Limb (tissue), 2 donors: ENCODE results near the gene ATXN7L2.

Experiments
- DNase-seq, 2 donors: peaks; one replicate each; pipeline ENCODE4 v3.0.0-alpha.2; 2016; ENCODE audit errors: extremely low spot score in 2 of 2

The ATXN7L2 gene

DNA sequence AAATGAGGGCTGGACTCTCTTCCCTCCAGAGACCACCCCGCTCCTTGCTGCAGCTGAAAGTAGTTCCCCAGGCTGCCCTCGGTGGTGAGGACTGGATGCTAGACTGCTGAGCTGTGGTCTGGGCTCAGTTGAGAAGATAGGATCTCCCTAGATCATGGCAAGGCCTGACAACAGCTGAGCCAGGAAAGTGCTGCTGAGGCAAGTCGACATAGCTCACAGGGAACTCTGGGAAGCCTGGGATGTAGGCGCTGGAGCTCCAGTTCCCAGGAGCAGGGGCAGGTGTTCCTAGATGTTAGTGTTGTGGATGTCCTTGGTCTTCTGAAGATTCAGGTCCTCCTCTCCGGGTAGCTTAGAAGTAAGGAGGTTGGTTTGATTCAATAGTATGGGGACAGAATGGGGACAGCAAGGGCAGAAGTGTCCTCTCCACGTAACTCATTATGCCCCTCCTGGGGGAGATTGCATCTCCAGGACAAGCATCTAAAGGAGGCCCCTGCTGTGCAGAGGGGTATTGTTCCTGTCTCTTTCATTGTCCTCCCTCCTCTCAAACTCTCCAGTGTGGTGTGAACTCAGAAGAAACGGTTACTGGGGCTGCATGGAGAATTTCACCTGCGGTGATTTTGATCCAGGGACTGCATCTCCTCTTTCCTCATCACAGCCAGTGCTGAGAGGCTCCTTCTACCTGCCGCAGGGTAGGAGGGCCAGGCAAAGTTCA lies 13.9 kb downstream of the ATXN7L2 start:
- no peak for DNase-seq

DNA sequence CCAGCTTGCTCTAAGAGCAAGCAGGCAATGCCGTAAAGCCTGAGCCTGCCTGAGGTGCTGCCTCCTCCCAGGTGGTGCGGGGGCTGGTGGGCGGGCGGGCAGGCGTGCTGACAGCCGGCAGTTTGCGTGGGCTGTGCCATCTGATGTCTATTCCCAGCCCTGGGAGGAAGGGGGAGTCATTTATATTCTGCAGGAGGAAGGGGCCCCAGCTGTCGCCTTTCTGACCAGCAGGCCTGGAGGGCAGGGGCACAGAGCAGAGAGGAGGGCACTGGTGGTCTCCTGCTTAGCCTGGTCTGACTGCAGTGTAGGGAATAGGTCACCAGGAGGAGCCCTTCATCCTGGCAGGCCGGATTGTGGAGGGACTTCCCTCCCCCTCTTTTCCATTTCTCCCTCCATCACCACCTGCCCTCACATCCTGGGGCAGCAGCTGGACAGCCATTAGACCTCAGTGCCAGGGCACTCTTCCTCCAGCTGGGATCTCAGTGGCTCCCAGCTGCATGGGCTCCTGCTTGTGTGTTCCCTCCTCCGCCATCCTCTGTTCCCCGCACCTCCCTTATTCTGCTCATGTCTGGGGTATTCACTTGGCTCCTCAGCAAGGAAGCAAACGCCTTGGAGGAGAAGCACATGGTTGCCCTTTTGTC lies 14.6 kb downstream of the ATXN7L2 start:
- peak; percentile 36 to 76 for DNase-seq

DNA sequence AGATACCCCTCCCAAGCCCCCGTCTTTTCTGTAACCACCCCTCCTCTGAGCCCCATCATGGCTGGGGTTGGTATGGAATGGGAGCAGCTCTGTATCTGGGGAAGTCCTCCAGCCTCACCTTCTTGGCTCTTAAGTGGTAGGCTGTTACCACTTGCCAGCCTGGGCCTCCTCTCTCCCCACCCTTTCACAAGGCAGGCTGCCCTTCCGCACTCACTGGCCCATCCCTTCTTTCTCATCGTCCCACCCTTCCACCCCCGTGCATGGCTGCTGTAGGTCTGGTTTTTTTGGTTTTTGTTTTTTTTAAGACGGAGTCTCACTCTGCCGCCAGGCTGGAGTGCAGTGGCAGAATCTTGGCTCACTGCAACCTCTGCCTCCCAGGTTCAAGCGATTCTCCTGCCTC lies 15.4 kb downstream of the ATXN7L2 start:
- no peak for DNase-seq

DNA sequence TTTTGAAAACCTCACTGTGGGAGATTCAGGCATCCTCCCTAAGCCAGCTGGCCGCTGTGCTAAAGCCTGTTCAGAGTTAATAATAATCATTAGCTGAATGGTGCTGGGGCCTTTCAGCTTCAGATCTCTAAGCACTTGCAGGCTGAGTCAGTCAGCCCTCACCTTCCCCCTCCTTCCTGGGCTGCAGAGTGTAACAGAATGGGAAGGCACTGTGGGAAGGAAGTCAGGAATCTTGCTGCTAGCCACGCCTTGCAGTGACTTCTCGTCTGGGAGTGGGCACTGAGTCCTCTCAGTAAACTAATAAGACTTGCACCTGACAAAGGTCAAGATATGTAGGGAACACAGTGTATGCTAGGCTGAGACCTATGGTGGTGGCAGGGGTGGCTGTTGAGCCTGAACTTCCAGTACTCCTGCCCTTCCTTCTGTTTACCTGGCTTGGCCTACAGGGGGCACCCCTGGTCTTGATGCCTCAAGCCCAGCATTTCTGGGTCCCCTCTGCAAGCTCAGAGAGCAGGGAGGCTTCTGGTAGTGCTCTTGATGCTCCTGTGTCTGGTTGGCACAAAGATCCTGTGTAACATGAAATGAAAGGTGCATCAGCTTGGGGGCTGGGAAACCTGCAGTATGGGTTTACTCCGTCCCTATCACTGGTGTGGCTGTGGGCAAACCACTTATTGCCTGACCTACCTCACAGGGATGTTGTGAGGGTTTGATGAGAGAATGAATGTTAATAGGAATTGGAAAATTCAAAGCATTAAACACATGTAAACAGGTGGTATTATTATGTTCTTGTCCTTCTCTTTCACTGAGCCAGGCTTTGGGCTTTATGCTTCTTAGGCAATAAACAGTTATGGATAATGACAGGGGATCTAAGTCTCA lies 16.2 kb downstream of the ATXN7L2 start:
- DNase-seq = no peak

DNA sequence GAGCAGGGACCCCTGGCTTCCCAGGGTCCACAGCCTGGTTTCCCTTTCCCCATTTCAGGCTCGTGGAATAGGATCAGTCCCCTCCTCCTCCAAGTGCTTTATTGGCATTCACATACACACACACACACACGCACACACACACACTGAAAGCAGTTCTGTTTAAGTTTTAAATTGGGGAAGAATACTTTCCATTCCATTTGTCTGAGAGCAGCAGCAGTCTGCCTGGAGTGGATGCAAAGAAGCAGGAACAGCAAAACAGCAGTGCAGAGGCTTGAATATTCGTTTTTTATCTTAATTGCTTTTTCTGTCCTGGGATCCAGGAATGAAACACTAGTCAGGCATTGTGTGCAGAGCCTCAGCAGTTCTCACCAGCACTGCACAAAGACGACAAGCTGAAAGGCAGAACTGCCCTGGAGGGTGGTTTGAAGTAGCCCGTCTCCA lies 17.3 kb downstream of the ATXN7L2 start:
- DNase-seq = no peak

DNA sequence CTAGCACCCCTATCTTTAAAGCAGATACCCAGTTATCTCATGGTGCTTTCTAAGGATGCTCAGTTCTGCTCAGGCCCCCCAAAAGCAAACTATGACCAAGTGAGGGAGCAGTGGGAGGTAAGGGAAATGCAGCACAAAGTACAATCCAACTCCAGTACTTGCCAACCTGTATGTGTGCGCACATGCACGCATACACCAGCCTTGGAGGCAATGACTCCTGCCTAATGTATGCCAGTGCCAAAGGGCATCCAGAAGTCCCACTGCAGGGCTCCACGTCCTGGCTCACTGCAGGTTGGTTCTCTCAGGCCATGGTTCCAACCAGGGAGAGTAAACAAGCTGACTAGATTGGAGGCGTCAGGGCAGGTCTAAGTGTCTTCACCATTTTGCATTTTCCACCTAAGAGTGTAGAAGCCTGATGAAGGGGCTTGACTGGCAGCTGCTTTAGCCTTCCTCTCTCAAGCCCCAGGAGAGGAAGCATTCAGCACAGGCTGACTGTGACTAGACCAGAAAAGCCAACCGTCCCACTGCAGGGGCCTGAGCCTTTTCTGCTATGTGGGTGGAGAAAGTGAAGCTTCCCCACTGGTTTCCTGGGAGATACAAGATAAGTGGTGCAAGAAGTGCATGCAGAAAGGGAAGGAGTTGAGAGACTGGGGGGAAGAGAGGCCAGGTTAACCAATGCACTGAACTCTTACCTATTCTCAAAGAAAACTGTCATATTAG lies 18.1 kb downstream of the ATXN7L2 start:
- no peak for DNase-seq

DNA sequence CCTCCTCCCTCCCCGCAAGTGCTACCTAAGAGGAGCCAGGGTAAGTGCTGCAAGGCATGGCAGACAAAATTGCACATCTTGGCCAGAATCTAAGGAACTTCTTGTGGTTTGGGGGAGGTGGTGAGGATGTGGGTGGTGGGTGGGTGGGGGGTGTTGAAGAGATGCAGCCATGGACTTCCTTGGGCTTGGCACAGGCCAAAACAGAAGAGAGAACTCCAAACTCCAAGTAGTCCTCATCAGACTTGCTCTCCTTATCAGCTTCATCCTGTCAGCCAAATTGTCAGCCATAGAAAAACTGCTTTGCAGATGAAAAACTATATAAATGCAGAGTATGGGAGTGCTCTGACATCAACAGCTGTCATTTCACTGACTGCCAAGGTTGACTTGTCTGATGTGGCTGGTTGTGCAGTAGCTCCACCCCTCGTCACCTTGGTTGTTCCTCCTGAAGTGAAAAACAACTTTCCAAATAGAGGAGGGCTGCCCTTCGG lies 18.7 kb downstream of the ATXN7L2 start:
- no peak for DNase-seq

DNA sequence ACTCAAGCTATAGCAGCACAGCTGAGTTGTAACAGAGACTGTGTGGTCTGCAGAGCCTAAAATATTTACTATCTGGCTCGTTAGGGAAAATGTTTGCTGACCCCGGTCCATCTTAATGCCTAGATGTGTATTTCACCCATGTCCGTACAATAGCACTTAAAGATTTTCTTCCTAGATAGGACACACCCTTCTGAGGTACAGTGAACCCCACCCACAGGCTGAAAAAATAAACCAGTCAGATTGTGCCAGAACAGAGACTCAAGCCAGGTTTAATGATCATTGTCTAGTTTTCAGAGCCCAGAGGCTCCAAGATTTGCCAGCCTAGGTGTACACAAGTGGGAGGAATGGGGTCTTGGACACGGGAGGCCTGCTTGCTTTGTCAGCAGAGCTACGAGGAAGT lies 20.2 kb downstream of the ATXN7L2 start:
- DNase-seq = no peak

DNA sequence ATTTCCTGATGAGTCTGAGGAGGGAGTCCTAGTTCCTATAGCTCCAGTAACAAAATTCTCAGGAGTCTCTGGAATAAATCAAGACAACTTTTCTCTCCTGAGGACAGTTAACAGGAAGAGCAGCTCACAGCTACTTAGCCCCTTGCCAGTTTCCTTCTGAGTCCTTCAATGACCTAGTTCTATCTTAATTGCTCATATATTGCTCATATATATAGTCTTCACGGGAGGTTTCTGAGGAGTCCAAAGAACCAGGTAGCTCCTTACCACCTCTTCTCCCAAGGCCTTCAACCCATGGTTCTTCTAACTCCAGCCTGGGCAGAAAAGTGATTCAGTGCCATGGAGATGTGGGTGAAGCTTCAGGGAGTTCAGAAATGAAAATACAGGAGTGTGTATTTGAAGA lies 21.3 kb downstream of the ATXN7L2 start:
- DNase-seq = no peak

DNA sequence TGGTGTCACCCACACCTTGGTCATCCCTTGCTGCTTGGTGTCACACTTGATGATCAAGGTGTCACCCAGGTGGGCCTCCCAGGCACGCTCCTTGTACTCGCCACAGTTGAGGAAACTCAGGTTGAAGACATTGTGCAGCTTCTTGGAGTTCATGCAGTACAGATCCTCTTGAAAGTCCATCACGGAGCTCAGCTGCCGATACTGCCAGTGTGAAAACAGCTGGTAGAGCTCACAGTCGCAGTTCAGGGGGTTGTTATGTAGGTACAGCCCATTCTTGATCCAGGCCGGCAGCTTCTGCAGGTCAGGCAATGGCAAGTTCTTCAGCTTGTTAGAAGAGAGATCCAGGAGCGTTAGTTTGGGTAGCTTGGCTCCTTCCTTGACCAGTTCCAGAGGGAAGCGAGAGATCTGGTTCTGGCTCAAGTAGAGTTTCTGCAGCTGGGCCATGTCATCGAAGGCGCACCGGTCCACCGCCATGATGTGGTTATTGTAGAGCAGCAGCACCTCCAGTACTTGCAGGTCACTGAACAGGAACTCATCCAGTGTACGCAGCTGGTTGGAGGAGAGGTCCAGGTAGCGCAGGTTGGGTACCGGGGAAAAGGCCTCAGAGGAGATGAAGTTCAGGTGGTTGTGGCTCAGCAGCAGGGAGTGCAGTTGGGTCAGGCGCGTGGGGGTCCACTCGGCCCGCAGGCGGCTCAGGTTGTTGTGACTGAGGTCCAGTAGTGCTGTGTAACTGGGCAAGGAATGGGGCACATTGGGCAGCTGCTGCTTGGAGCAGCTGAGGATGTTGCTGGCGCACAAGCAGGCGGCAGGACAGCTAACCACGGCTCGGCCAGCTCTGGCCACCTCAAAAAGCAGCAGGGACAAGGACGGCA lies 24.5 kb downstream of the ATXN7L2 start:
- no peak for DNase-seq

DNA sequence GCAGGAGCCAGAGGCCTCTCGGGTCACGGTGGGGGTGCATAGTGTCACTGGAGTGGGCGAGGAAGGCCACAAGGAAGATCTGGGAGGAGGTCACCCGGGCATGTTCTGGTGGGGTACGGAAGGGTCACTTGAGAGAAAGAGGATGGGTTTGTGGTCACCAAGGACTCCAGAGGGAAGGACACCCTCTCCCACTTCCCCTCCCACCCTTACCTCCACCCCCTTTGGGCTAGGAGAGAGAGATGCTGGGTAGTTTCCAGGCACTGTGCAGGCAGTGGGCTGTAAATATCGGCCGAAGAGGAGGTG lies 25.1 kb downstream of the ATXN7L2 start:
- no peak for DNase-seq

DNA sequence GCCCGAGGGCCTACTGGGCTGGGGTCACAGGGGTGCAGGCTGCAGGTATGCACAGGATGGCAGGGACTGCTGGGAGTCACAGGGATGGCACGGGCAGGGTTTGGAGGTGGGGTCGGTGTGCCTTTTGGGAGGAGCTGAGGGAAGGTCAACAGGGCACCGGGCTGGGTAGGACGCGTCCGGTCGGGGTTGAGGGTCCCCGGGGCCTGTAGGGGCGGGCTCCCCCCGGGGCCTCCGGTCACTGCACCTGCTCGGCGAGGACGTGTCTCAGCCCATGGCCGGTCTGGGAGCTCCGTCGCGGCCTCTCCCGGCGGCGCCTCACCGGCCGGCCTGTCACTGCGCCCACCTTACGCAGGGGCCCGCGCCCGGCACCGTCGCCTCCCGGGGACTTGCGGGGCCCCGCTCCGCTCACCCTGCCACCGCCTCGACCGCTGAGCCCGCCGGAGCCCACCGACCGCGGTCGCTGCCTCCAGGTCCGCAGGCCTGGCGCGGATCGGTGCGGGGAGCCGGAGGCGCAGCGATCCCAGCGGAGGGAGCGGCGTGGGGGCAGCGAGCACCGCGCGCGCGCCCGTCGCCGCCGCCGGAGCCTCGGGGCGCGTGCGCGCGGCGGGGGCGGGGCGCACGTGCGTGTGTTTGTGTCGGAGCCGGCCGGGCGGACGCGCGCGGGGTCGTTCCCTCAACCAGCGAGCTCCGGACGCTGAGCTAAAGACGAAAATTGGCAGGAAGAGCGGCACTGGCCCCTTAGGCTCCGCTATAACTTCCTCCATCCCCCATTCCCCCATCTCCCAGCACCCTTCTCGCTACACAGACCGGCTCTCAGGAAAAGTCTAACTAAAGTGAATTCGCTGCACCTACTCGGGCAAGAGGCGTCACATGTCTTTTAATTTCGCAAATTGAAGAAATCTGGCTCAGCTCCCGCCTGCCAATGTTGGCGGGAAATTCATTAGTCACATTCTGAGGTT lies 25.8 kb downstream of the ATXN7L2 start, which contains the start of gene AMIGO1:
Gene AMIGO1, minus strand, starts transcription at position 552 of the 959 bp plus-strand sequence. CDS start 815 bp downstream, outside the sequence.
- DNase-seq = peak; percentile 70 to 83

DNA sequence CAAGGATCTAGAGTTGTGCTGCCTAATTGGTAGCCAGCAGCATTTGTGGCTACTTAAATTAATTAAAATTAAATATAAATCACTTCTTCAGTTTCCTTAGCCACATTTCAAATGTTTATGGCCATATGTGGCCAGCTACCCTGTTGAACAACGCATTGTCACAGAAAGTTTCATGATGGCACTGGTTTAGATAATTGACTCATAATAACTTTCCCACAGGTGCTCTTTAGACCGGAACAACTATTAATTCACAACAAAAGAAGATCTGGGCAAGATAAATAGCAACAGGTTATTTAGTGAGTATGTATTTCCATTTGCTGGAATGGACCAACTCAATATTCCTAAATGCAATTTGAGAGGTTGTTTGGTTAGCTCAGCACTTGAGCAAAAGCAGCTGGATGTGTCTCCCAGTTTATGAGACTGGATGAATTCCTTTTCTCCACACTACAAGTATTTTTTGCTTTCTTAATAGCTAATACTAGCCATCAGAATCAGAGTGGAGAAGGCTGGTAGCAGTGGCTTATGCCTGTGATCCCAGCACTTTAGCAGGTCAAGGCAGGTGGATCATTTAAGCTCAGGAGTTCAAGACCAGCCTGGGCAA lies 29.5 kb downstream of the ATXN7L2 start:
- no peak for DNase-seq

DNA sequence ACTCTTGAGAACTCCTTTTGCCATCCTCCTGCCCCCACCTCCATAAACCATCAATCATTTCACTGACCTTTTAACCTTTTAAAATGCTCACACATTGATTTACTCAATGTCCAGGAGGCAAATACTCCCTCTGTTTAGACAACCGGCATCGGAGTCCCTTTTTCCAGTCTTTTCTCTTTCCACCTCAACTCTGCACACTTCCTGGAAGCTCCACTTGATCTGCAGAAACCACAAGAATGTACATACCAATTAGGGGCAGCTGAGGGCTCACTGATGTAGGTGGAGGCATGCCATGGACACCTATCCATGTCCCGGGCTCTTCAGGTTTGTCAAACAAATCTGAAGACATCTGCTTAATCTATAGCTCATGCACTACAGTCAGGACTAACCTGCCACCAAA lies 31.1 kb downstream of the ATXN7L2 start:
- no peak for DNase-seq

DNA sequence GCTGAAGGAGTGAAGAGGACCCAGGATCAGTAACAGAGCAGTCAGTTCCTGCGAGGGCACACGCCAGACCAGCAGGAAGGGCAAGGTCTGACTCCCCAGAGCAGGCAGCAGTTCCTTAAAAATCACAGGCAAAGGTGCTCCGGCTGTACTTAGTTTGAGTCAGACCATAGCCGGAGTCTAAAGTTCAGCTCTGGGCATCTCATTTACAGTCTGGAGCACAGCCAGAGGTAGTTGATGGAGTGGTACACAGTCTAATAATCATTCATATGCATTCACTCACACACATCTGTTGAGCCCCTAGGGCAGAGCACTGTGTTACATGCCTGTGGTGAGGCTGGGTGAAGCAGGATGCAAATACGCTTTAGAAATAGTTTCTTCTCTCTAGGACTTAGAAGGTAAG lies 33.2 kb downstream of the ATXN7L2 start:
- DNase-seq = no peak

DNA sequence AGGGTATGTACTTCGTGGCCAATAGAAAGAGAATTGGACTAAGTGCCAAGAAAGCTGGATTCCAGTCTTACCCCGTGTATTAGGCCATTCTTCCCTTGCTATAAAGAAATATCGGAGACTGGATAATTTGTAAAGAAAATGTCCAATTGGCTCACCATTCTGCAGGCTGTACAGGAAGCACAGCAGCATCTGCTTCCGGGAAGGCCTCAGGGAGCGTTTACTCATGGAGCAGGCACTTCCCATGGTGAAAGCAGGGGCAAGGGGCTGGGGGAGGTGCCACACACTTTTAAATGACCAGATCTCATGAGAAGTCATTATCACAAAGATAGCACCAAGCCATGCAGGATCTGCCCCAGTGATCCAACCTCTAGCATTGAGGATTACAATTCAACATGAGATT lies 33.6 kb downstream of the ATXN7L2 start:
- no peak for DNase-seq

DNA sequence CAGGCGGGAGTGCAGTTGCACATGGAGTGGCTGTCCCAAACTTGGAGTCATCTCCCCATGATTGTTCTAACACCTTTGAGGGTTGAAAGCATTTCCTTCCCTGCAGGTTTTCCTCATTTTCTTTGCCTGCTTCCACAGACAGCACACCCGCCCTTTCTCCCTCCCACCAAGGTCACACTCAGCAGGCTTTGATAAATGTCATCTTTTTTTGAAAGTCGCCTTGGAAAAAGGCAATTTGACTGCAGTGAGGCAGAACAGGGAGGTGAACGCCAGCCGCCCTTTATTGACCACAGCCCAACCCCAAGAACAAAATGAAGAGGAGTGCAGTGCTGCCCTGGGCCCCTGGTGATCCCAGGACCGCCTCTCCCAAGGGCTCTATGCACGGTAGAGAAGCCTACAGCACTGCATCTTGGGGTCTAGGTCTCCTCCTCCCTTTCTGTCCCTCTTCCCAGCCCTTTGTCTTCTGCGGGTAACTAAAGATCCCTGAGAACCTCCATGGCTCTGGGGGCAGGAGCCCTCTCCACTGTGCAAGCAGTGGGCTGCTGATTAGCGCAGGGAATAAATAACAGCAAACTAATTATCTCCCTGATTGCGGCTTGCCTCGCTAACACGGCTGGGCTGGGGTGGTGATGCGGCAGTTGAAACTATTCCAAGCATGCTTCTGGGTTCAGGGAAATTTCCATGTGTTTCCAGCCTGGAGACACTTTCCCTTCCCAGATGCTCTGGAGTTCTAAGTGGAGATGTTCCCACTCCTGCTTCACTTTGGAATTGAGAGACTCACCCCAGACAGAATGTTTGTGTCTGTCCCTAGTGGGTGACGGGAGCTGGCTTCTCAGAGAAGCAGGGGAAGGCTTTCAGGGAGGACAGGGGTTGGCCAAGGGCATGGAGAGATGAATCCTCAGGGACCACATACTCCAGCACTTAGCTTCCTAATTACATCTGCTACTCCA lies 37.6 kb downstream of the ATXN7L2 start:
- DNase-seq = no peak

DNA sequence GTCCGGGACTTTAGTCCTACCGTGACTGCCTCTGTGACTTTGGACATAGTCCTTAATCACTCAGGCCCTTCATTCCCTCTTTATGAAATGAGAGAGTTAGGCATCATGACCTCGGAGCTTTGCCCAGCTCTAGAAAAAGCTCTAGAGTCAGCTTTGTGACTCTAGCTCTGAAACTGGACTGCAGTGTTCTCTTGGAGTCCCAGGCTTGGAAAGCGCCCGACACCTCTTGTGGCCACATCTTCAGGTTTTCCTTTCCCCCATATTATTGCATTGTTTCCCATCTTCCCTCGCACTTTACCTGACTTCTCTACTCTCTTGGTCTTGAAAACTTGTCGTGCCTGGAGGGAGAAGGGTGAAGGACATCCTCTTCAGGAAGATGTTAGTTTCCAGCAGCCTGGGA lies 38.3 kb downstream of the ATXN7L2 start:
- DNase-seq = no peak
